K562 (cell line): ENCODE results near the gene MAP1A. TPM values are rescaled to one million over a fixed set of nuclear protein-coding genes. Genes with fewer than 3 reads are reported as not detected.

Experiments
- ARNT ChIP-seq, 2 experiments: fragments of 450-650 bp; IDR thresholded peaks; 2 replicates each; pipeline ENCODE4 v1.6.1; 2016; ENCODE audit warnings: mild to moderate bottlenecking in 1 of 2
- BCOR ChIP-seq: fragments of 450-650 bp; IDR thresholded peaks from 2 replicates; pipeline ENCODE4 v1.6.1; 2016
- CREM ChIP-seq: IDR thresholded peaks from 2 replicates; pipeline ENCODE4 v1.6.1; 2014; ENCODE audit warnings: antibody characterized with exemption, low read depth
- HDAC8 ChIP-seq: fragments of 450-650 bp; IDR thresholded peaks from 2 replicates; pipeline ENCODE4 v1.6.1; 2016; ENCODE audit warnings: mild to moderate bottlenecking, missing genetic modification characterization, moderate library complexity, missing compliant biosample characterization
- HSF4 ChIP-seq: fragments of 250-450 bp; sonication (Bioruptor Pico); IDR thresholded peaks from 2 replicates; pipeline ENCODE4 v2.1.2; 2022; ENCODE audit warnings: mild to moderate bottlenecking, moderate library complexity, borderline replicate concordance
- IFI16 ChIP-seq: fragments of 250-450 bp; sonication (Bioruptor Pico); IDR thresholded peaks from 2 replicates; pipeline ENCODE4 v2.1.2; 2022; ENCODE audit warnings: mild to moderate bottlenecking, inconsistent platforms
- KDM1A ChIP-seq, 2 experiments: fragments of 450-650 bp; IDR thresholded peaks; 2 replicates each; pipeline ENCODE4 v1.6.1; 2016; ENCODE audit warnings: mild to moderate bottlenecking in 2 of 2
- KDM4B ChIP-seq, 2 experiments: fragments of 450-650 bp in 1 of 2; sonication (generic) in 1 of 2; IDR thresholded peaks; 2 replicates each; pipeline ENCODE4 v1.6.1; 2016 to 2017; ENCODE audit warnings: borderline replicate concordance in 2 of 2, antibody characterized with exemption in 1 of 2, low read depth in 1 of 2, mild to moderate bottlenecking in 1 of 2
- MYNN ChIP-seq, 2 experiments: sonication (generic); formaldehyde crosslinking in 1 of 2; IDR thresholded peaks; 2 replicates each; pipeline versions ENCODE4 v1.5.0 to v1.6.1; 2016 to 2020; ENCODE audit warnings: antibody characterized with exemption in 1 of 2, missing genetic modification reagents in 1 of 2
- NEUROD1 ChIP-seq: fragments of 150-350 bp; IDR thresholded peaks from 2 replicates; pipeline ENCODE4 v1.6.1; 2014; ENCODE audit warnings: borderline replicate concordance, low read length, low read depth; ENCODE audit not compliant: partially characterized antibody
- NRF1 ChIP-seq, 2 experiments: fragments of 450-650 bp; IDR thresholded peaks in 1 of 2; conservative IDR thresholded peaks in 1 of 2; 2 replicates each; pipeline ENCODE4 v1.6.1; 2014; ENCODE audit warnings: mild to moderate bottlenecking in 2 of 2
- PYGO2 ChIP-seq: fragments of 450-650 bp; IDR thresholded peaks from 2 replicates; pipeline ENCODE4 v1.6.1; 2016; ENCODE audit warnings: mild to moderate bottlenecking, missing genetic modification characterization, moderate library complexity, missing compliant biosample characterization
- RAD51 ChIP-seq: fragments of 450-650 bp; IDR thresholded peaks from 2 replicates; pipeline ENCODE4 v1.7.1; 2016; ENCODE audit warnings: low read depth, mild to moderate bottlenecking, borderline replicate concordance
- RBM25 ChIP-seq: fragments of 200-400 bp; formaldehyde crosslinking; IDR thresholded peaks from 2 replicates; pipeline ENCODE4 v1.6.1; 2018; ENCODE audit warnings: low read length, low read depth, moderate library complexity; ENCODE audit not compliant: severe bottlenecking
- ZNF384 ChIP-seq: IDR thresholded peaks from 2 replicates; pipeline ENCODE4 v1.6.1; 2012; ENCODE audit warnings: low read depth, low read length, improper control_type of control experiment
- ZNF586 ChIP-seq: fragments of 450-650 bp; formaldehyde crosslinking; conservative IDR thresholded peaks from 2 replicates; pipeline ENCODE4 v1.4.0; 2020; ENCODE audit warnings: mild to moderate bottlenecking, moderate library complexity
- ZNF76 ChIP-seq: fragments of 250-450 bp; sonication (Bioruptor Pico); IDR thresholded peaks from 2 replicates; pipeline ENCODE4 v1.4.0; 2020; ENCODE audit warnings: mild to moderate bottlenecking, moderate library complexity, borderline replicate concordance
- polyA plus RNA-seq, 8 experiments: library from polyadenylated mRNA; depleted of rRNA in 4 of 8; stranded (reverse) in 5 of 8; unstranded in 3 of 8; fragments of >200 nt; fragmentation: Nextera tagmentation in 2 of 8; fragmentation: Illumina TruSeq in 1 of 8; extraction: Ambion mirVana in 2 of 8; extraction: Trizol in 1 of 8; gene quantifications; 2 replicates each; pipeline versions ENCODE4 v1.2.1 to v1.2.3, GENCODE V29; 2011 to 2014; ENCODE audit warnings: inconsistent platforms in 1 of 8, missing spikeins in 1 of 8
- total RNA-seq, 7 experiments: library from RNA; depleted of rRNA in 6 of 7; stranded (reverse); fragments of >200 nt in 6 of 7; fragmentation: Illumina TruSeq in 2 of 7; extraction: Trizol in 2 of 7; gene quantifications; 2 replicates each; pipeline versions ENCODE4 v1.2.1 to v1.2.3, GENCODE V29; 2011 to 2021; ENCODE audit warnings: low replicate concordance in 1 of 7
- TF ChIP-seq, protein P1 (sequence below), 2 experiments: IDR thresholded peaks in 1 of 2; conservative IDR thresholded peaks in 1 of 2; 2 replicates each; pipeline ENCODE4 v1.6.1; 2016; ENCODE audit warnings: low read depth in 2 of 2, mild to moderate bottlenecking in 1 of 2, missing compliant biosample characterization in 1 of 2, missing genetic modification characterization in 1 of 2, moderate library complexity in 1 of 2
- TF ChIP-seq, protein P2 (sequence below): fragments of 250-450 bp; sonication (Bioruptor Pico); IDR thresholded peaks from 2 replicates; pipeline ENCODE4 v1.5.0; 2021
- TF ChIP-seq, protein P3 (sequence below): fragments of 200-800 bp; sonication (Bioruptor generic); IDR thresholded peaks from 2 replicates; pipeline ENCODE4 v1.6.1; 2017; ENCODE audit warnings: missing genetic modification characterization, missing compliant biosample characterization
- TF ChIP-seq, protein P4 (sequence below): sonication (generic); formaldehyde crosslinking; IDR thresholded peaks from 2 replicates; pipeline ENCODE4 v1.8.0; 2023; ENCODE audit warnings: mild to moderate bottlenecking, missing genetic modification reagents

MAP1A gene
- total and polyA plus RNA-seq, 9 of the 15 experiments (the other 6 are each of a cell fraction or from before 2014, with no cell fraction given) = 2.0 to 20.3 (median 7.3) TPM

DNA sequence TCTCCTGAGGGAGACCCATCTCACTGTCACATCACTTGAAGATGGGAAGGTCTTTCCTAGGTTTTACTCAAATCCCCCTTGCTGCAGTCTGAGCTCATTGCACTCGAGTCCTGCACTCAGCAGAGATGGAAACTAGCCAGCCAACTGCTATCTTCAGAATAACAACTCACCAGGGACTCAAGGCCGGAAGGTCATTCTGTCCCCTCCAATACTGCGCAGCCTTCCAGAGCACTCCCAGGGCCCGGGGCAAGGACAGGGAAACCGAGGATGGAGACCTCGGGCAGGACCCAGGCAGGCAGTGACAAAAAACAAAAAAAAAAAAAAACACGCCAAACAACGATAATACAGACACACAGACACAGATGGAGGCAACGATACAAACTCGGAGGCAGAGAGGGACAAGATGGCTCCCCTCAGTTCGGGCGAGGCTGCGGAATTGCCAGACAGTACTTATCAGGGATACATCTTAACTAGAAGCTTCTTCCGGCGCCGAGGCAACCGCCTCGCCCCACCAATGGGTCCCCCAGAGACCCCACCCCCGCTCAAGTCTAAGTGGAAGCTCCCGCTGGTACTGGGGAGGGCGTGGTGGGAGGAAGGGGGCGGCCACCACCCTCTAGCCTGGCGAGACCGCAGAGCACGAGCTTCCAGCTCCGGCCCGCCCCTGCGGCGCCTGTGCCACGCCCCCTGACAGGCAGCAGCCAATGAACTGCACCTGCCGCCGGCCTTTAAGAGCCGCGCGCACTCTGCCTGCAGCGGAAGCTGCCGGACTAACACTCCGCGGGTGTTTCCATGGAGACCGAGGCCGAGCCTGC, 7.0 kb upstream of the MAP1A start (continued):
- TF ChIP-seq HDAC8 (0 out of 2 replicates have a peak, but pooled peaks have one; percentile 25), PYGO2 (tag) (no peak), HSF4 (CRISPR knock-in tag) (no peak), CREM (peak; percentile 42; the same call in 1 of the 2 replicates), RBM25 (peak; percentile 84), IFI16 (CRISPR knock-in tag) (no peak), ZNF76 (CRISPR knock-in tag) (peak; percentile 39; the same call in 1 of the 2 replicates), BCOR (peak; percentile 72), NEUROD1 (peak; percentile 65), ARNT (IDR thresholded peaks at IDR 0.05) (peak in 1 of 2 experiments; percentile 51; a peak in 2 of 4 replicates), ZNF384 (peak; percentile 77), KDM1A (IDR thresholded peaks at IDR 0.05) (peak in 1 of 2 experiments; percentile 25; a peak in 1 of 4 replicates), NRF1 (conservative IDR thresholded peaks at IDR 0.05 in 1 of 2, IDR thresholded peaks at IDR 0.05 in 1 of 2) (peak; percentile 92 to 94), MYNN (IDR thresholded peaks at IDR 0.05) (peak; percentile 99; the same call in 1 of the 2 replicates), MYNN (CRISPR knock-in tag; IDR thresholded peaks at IDR 0.05) (no peak), KDM4B (IDR thresholded peaks at IDR 0.05; ENCODE audit: borderline replicate concordance in 2 of 2, low read depth in 1 of 2) (peak in 1 of 2 experiments; percentile 57; a peak in 1 of 4 replicates), ZNF586 (CRISPR knock-in tag) (no peak), RAD51 (0 out of 2 replicates have a peak, but pooled peaks have one; percentile 32)
- TF ChIP-seq, protein P1, sequence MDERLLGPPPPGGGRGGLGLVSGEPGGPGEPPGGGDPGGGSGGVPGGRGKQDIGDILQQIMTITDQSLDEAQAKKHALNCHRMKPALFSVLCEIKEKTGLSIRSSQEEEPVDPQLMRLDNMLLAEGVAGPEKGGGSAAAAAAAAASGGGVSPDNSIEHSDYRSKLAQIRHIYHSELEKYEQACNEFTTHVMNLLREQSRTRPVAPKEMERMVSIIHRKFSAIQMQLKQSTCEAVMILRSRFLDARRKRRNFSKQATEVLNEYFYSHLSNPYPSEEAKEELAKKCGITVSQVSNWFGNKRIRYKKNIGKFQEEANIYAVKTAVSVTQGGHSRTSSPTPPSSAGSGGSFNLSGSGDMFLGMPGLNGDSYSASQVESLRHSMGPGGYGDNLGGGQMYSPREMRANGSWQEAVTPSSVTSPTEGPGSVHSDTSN (CRISPR knock-in tag; IDR thresholded peaks at IDR 0.05; ENCODE audit: low read depth) = no peak
- TF ChIP-seq, protein P1 (tag; conservative IDR thresholded peaks at IDR 0.05; ENCODE audit: low read depth) = no peak
- TF ChIP-seq, protein P2, sequence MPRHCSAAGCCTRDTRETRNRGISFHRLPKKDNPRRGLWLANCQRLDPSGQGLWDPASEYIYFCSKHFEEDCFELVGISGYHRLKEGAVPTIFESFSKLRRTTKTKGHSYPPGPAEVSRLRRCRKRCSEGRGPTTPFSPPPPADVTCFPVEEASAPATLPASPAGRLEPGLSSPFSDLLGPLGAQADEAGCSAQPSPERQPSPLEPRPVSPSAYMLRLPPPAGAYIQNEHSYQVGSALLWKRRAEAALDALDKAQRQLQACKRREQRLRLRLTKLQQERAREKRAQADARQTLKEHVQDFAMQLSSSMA (CRISPR knock-in tag) = no peak
- TF ChIP-seq, protein P3, sequence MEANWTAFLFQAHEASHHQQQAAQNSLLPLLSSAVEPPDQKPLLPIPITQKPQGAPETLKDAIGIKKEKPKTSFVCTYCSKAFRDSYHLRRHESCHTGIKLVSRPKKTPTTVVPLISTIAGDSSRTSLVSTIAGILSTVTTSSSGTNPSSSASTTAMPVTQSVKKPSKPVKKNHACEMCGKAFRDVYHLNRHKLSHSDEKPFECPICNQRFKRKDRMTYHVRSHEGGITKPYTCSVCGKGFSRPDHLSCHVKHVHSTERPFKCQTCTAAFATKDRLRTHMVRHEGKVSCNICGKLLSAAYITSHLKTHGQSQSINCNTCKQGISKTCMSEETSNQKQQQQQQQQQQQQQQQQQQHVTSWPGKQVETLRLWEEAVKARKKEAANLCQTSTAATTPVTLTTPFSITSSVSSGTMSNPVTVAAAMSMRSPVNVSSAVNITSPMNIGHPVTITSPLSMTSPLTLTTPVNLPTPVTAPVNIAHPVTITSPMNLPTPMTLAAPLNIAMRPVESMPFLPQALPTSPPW (CRISPR knock-in tag) = peak; percentile 87
- TF ChIP-seq, protein P4, sequence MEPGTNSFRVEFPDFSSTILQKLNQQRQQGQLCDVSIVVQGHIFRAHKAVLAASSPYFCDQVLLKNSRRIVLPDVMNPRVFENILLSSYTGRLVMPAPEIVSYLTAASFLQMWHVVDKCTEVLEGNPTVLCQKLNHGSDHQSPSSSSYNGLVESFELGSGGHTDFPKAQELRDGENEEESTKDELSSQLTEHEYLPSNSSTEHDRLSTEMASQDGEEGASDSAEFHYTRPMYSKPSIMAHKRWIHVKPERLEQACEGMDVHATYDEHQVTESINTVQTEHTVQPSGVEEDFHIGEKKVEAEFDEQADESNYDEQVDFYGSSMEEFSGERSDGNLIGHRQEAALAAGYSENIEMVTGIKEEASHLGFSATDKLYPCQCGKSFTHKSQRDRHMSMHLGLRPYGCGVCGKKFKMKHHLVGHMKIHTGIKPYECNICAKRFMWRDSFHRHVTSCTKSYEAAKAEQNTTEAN (CRISPR knock-in tag) = 0 out of 2 replicates have a peak, but pooled peaks have one; percentile 49
